Left lung (tissue), 14 donors: ENCODE measurements around the gene SLC39A1. TPM values are rescaled to one million over a fixed set of nuclear protein-coding genes. Genes with fewer than 3 reads are reported as not detected.
"Not testable (repeated sequence)": the region's sequence is repeated elsewhere in the genome, so short reads cannot be mapped to it uniquely, and the experiment has no call there.

Experiments used
- ATAC-seq: fragments of 200-7000 bp; cut with Tn5 transposase; one replicate; pipeline ENCODE4 v1.9.1; 2020; ENCODE audit warnings: moderate library complexity
- DNase-seq, 4 donors: peaks; one replicate each; pipeline ENCODE4 v3.0.0-alpha.2; 2013 to 2020
- H3K27ac ChIP-seq, 2 donors: fragments of 200-600 bp; sonication (generic) in 1 of 2; one replicate each; pipeline versions ENCODE4 v1.5.0 to v1.8.0; 2020 to 2021
- H3K27me3 ChIP-seq, 2 donors: fragments of 200-600 bp; sonication (generic) in 1 of 2; one replicate each; pipeline versions ENCODE4 v1.5.0 to v1.8.0; 2020 to 2021
- H3K36me3 ChIP-seq, 2 donors: fragments of 200-600 bp; sonication (generic) in 1 of 2; one replicate each; pipeline versions ENCODE4 v1.5.0 to v1.8.0; 2020 to 2021
- H3K4me1 ChIP-seq, 2 donors: fragments of 200-600 bp; one replicate each; pipeline ENCODE4 v1.8.0; 2021
- H3K4me3 ChIP-seq, 2 donors: fragments of 200-600 bp; sonication (generic) in 1 of 2; one replicate each; pipeline versions ENCODE4 v1.5.0 to v1.8.0; 2020 to 2021; ENCODE audit warnings: mild to moderate bottlenecking in 1 of 2
- H3K9me3 ChIP-seq, 2 donors: fragments of 200-600 bp; sonication (generic) in 1 of 2; one replicate each; pipeline versions ENCODE4 v1.5.0 to v1.8.0; 2020 to 2021
- CTCF ChIP-seq, 2 donors: fragments of 200-600 bp; sonication (generic) in 1 of 2; IDR thresholded peaks; one replicate each; pipeline versions ENCODE4 v1.5.0 to v1.8.0; 2021; ENCODE audit warnings: antibody characterized with exemption in 2 of 2
- intact Hi-C, 2 donors: fragments of 100-400 bp; cut with DNase I; formaldehyde crosslinking; loops; one replicate each; pipeline versions ENCODE4 v1.11.2 to v1.14.2; 2022
- long read RNA-seq, 12 donors: library from polyadenylated mRNA in 2 of 12; unstranded in 2 of 12; transcript quantifications; one replicate each; pipeline ENCODE4 v2.0.0 and lab custom pipeline, GENCODE V29; 2019 to 2026
- polyA plus RNA-seq, 6 donors: library from polyadenylated mRNA; unstranded; fragments of 120-200 nt; gene quantifications; one replicate each; pipeline ENCODE4 v1.2.1, GENCODE V29; 2013; ENCODE audit not compliant: insufficient read length in 6 of 6
- total RNA-seq, 2 donors: library from RNA; stranded (reverse); fragmentation: NEBNext Ultra II Directional; extraction: Animal tissue kit (Norgen Biotek cat#: 25700); gene quantifications; one replicate each; pipeline ENCODE4 v1.2.1, GENCODE V29; 2021
- donor health status: DM: no; HTN: yes; CAD: no.
- donor health status: DM: no; HTN: no; CAD: no.

SLC39A1 gene
- 100 to 1,000 TPM; 111 to 185 TPM for total RNA-seq
- 10 to 100 TPM; 59.1 to 65.6 (median 63.3) TPM for polyA plus RNA-seq
- long read RNA-seq, donor 1, transcript SLC39A1-204 (3 exons, 2,723 nt): minor isoform, 7 of 69 reads
- long read RNA-seq, donor 1, transcript SLC39A1-202 (4 exons, 2,084 nt): major isoform, 26 of 69 reads
- long read RNA-seq, donor 1, partial matches to known transcripts: 34 of 69 reads
- long read RNA-seq, donor 1, other reads (novel, unspliced or antisense): 0 of 69 reads
- long read RNA-seq, donor 2, transcript SLC39A1-202 (4 exons, 2,084 nt): major isoform, 14 of 27 reads
- long read RNA-seq, donor 2, transcript SLC39A1-204 (3 exons, 2,723 nt): minor isoform, 7 of 27 reads
- long read RNA-seq, donor 2, partial matches to known transcripts: 5 of 27 reads
- long read RNA-seq, donor 2, other reads (novel, unspliced or antisense): 0 of 27 reads
- long read RNA-seq, donor 3, transcript SLC39A1-204 (3 exons, 2,723 nt): minor isoform, 6 of 24 reads
- long read RNA-seq, donor 3, transcript SLC39A1-202 (4 exons, 2,084 nt): major isoform, 16 of 24 reads
- long read RNA-seq, donor 3, partial matches to known transcripts: 0 of 24 reads
- long read RNA-seq, donor 3, other reads (novel, unspliced or antisense): 0 of 24 reads
- long read RNA-seq, donor 4, transcript SLC39A1-204 (3 exons, 2,723 nt): minor isoform, 12 of 100 reads
- long read RNA-seq, donor 4, transcript SLC39A1-203 (4 exons, 2,398 nt): minor isoform, 5 of 100 reads
- long read RNA-seq, donor 4, transcript SLC39A1-202 (4 exons, 2,084 nt): major isoform, 72 of 100 reads
- long read RNA-seq, donor 4, partial matches to known transcripts: 0 of 100 reads
- long read RNA-seq, donor 4, other reads (novel, unspliced or antisense): 9 of 100 reads
- long read RNA-seq, donor 5, transcript SLC39A1-202 (4 exons, 2,084 nt): major isoform, 25 of 60 reads
- long read RNA-seq, donor 5, transcript SLC39A1-204 (3 exons, 2,723 nt): minor isoform, 10 of 60 reads
- long read RNA-seq, donor 5, partial matches to known transcripts: 25 of 60 reads
- long read RNA-seq, donor 5, other reads (novel, unspliced or antisense): 0 of 60 reads
- long read RNA-seq, donor 6, transcript SLC39A1-202 (4 exons, 2,084 nt): major isoform, 15 of 32 reads
- long read RNA-seq, donor 6, partial matches to known transcripts: 12 of 32 reads
- long read RNA-seq, donor 6, other reads (novel, unspliced or antisense): 0 of 32 reads
- long read RNA-seq, donor 7, transcript SLC39A1-202 (4 exons, 2,084 nt): major isoform, 19 of 30 reads
- long read RNA-seq, donor 7, partial matches to known transcripts: 7 of 30 reads
- long read RNA-seq, donor 7, other reads (novel, unspliced or antisense): 0 of 30 reads
- long read RNA-seq, donor 8, transcript SLC39A1-202 (4 exons, 2,084 nt): major isoform, 16 of 19 reads
- long read RNA-seq, donor 8, partial matches to known transcripts: 0 of 19 reads
- long read RNA-seq, donor 8, other reads (novel, unspliced or antisense): 0 of 19 reads
- long read RNA-seq, donor 9: 0 reads
- long read RNA-seq, donor 10, transcript SLC39A1-204 (3 exons, 2,723 nt): minor isoform, 22 of 127 reads
- long read RNA-seq, donor 10, transcript SLC39A1-202 (4 exons, 2,084 nt): major isoform, 95 of 127 reads
- long read RNA-seq, donor 10, partial matches to known transcripts: 0 of 127 reads
- long read RNA-seq, donor 10, other reads (novel, unspliced or antisense): 7 of 127 reads
- long read RNA-seq, donor 11, transcript SLC39A1-202 (4 exons, 2,084 nt): major isoform, 14 of 16 reads
- long read RNA-seq, donor 11, partial matches to known transcripts: 0 of 16 reads
- long read RNA-seq, donor 11, other reads (novel, unspliced or antisense): 0 of 16 reads
- long read RNA-seq, donor 12, transcript SLC39A1-204 (3 exons, 2,723 nt): minor isoform, 5 of 32 reads
- long read RNA-seq, donor 12, transcript SLC39A1-202 (4 exons, 2,084 nt): major isoform, 24 of 32 reads
- long read RNA-seq, donor 12, partial matches to known transcripts: 0 of 32 reads
- long read RNA-seq, donor 12, other reads (novel, unspliced or antisense): 0 of 32 reads

- Histone ChIP-seq H3K9me3 (no peaks in the 10 kb centered on the region), H3K4me3 (peak within 1 kb of the TSS; percentile 69 to 89), H3K27me3 (no peaks in the 10 kb centered on the region), H3K27ac (peak within 1 kb of the TSS; percentile 97 to 98), H3K4me1 (peaks cover 17 to 84% of the 10 kb centered on the region in 2 donors), H3K36me3 (peaks cover 0 to 25% of the 10 kb centered on the region in 2 donors)
- TF ChIP-seq CTCF (IDR thresholded peaks at IDR 0.05): no peak
- ATAC-seq (peak; percentile 80), DNase-seq (peak; percentile 96 to 99 (median 98))
- intact Hi-C loops: no loop called here
These were observed at the start of gene SLC39A1 for GRCh38 chr1:153963030-153963849. TSS of gene SLC39A1 (minus strand) at chr1:153963537. CDS start at chr1:153962715, 822 bp downstream.

DNA sequence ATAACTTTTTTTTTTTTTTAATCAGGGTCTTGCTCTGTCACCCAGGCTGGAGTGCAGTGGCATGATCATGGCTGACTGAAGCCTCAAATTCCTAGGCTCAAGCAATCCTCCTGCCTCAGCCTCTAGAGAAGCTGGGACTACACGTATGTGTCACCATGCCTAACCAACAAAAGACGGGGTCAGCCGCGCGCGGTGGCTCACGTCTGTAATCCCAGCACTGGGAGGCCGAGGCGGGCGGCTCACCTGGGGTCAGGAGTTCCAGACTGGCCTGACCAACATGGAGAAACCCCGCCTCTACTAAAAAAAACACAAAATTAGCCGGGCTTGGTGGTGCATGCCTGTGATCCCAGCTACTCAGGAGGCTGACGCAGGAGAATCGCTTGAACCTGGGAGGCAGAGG is 49.2 kb upstream of the SLC39A1 start:
- H3K27me3 ChIP-seq, H3K9me3 ChIP-seq, H3K4me1 ChIP-seq, H3K36me3 ChIP-seq, H3K27ac ChIP-seq, DNase-seq, intact Hi-C loops, ATAC-seq, H3K4me3 ChIP-seq: not testable (repeated sequence)

GRCh38 chr1:154012129-154012528 is 48.8 kb upstream of the SLC39A1 start:
- no peaks in the 10 kb centered on the region for H3K36me3 ChIP-seq
- intact Hi-C loops: no loop called here
- no peak for DNase-seq
- no peak for ATAC-seq
- H3K4me3 ChIP-seq: no peak overlapping the region
- H3K4me1 ChIP-seq: no peaks in the 10 kb centered on the region
- no peaks in the 10 kb centered on the region for H3K9me3 ChIP-seq
- H3K27me3 ChIP-seq: no peaks in the 10 kb centered on the region
- TF ChIP-seq CTCF (IDR thresholded peaks at IDR 0.05): no peak
- H3K27ac ChIP-seq: no peak overlapping the region

DNA sequence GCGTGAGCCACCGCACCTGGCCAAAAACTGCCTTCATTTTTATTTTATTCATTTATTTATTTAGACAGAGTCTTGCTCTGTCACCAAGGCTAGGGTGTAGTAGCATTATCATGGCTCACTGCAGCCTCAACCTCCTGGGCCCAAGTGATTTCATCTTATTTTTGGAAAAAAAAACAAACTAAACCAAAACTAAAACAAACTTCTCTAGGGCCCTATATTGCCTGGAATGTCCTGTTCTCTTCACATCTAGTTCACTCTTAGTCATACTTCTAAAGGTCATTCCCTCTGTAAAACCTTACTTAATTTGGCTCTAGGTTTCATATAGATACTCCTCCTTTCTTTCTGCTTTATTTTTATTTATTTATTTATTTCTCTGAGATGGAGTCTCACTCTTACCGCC is 42.8 kb upstream of the SLC39A1 start:
- Histone ChIP-seq H3K36me3 (no peaks in the 10 kb centered on the region), H3K9me3 (no peaks in the 10 kb centered on the region), H3K27me3 (no peaks in the 10 kb centered on the region), H3K27ac (no peak overlapping the region), H3K4me1 (no peaks in the 10 kb centered on the region), H3K4me3 (no peak overlapping the region)
- intact Hi-C loops: no loop called here
- DNase-seq (no peak), ATAC-seq (no peak)
- no peak for TF ChIP-seq CTCF (IDR thresholded peaks at IDR 0.05)
